H1 (cell line): ENCODE data around the gene CDK15. TPM values are rescaled to one million over a fixed set of nuclear protein-coding genes. Genes with fewer than 3 reads are reported as not detected.

Experiments used
- BCL11A ChIP-seq, 2 experiments: IDR thresholded peaks; one replicate each; pipeline ENCODE4 v1.6.1; 2011; ENCODE audit warnings: low read depth in 2 of 2, low read length in 2 of 2, mild to moderate bottlenecking in 2 of 2
- E2F6 ChIP-seq: IDR thresholded peaks from 2 replicates; pipeline ENCODE4 v1.6.1; 2012; ENCODE audit warnings: inconsistent platforms
- POLR2AphosphoS5 ChIP-seq: IDR thresholded peaks from 2 replicates; pipeline ENCODE4 v1.6.1; 2011; ENCODE audit warnings: low read depth, low read length
- SP1 ChIP-seq: IDR thresholded peaks from 2 replicates; pipeline ENCODE4 v1.6.1; 2011; ENCODE audit warnings: low read depth, low read length
- TAF1 ChIP-seq: IDR thresholded peaks from 2 replicates; pipeline ENCODE4 v1.6.1; 2011; ENCODE audit warnings: mild to moderate bottlenecking, low read depth, low read length
- TCF12 ChIP-seq: IDR thresholded peaks from 2 replicates; pipeline ENCODE4 v1.6.1; 2011; ENCODE audit warnings: low read depth, mild to moderate bottlenecking, low read length
- polyA plus RNA-seq, 7 experiments: library from polyadenylated mRNA; depleted of rRNA in 3 of 7; stranded (reverse) in 5 of 7; unstranded in 2 of 7; fragments of >200 nt in 5 of 7; fragments of 200-250 nt in 2 of 7; gene quantifications; 1 replicate in 5 of 7; 2 replicates in 1 of 7; 4 replicates in 1 of 7; pipeline versions ENCODE4 v1.2.1 to v1.2.3, GENCODE V29; 2011 to 2013; ENCODE audit warnings: missing spikeins in 2 of 7, mixed read lengths in 2 of 7
- total RNA-seq: library from RNA; stranded (reverse); fragmentation: NEBNext Ultra II Directional; extraction: Animal tissue kit (Norgen Biotek cat#: 25700); gene quantifications from 2 replicates; pipeline ENCODE4 v1.2.1, GENCODE V29; 2021

CDK15 gene
- total and polyA plus RNA-seq, 2 of the 8 experiments (the other 6 are each of a cell fraction or from before 2014, with no cell fraction given), result 0.03 TPM; not detected in 1

- TF ChIP-seq BCL11A (IDR thresholded peaks at IDR 0.05; ENCODE audit: low read depth in 2 of 2, low read length in 2 of 2), result no peak
- no peak for TF ChIP-seq E2F6
- no peak for TF ChIP-seq POLR2AphosphoS5
- no peak for TF ChIP-seq SP1
- TF ChIP-seq TAF1, result no peak
- TF ChIP-seq TCF12, result no peak
These were observed 40.5 kb upstream of the CDK15 start (continued) for GRCh38 chr2:201765799-201766198.
